ENCODE data around the gene ESR1.

Gene ESR1

DNA sequence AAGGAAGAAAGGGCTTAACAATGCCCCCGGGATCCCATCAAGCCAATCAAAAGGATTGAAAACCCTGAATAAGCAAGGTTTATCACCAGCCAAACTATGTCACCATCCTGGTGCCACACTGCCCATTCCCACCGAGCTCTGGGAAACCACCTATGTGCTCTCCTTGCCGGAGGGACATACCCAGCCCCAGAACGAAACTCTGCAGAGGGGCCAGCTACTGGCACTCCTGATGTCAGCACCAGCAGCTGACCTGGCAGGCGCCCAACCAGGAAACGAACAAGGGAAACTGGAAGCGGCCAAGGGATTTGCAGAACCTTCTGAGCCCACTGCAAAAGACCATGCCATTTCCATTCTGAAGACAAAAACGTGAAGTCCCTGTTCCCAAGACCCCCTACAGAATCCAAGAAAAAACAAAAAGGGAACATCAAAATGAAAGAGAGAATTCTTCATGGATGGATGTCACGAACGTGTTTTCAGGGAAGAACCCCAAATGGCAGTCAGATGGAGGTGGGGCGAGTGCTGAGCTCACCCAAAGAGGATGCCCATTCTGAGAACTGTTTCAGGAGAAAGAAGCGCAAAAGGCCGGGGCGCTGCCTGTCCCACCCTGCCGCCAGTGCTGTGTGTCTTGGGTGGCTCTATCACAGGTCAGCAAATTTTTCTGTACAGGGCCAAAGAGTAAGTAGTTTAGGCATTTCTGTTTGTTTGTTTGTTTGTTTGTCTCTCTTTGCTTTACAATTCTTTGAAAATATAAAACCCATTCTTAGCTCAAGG, 305.2 kb downstream of the ESR1 start:
- H3K36me3 ChIP-seq (ENCODE audit: control insufficient read depth in 5 of 5, insufficient read depth in 5 of 5, low read length in 5 of 5): no peaks in the 10 kb centered on the region
- H3K4me3 ChIP-seq (ENCODE audit: low read depth in 1 of 5, low read length in 5 of 5): peak overlapping the region in 4 of 5 donors; percentile 36 to 50 (median 49)
- H3K27me3 ChIP-seq (ENCODE audit: control insufficient read depth in 5 of 5, insufficient read depth in 4 of 5, low read length in 5 of 5): no peaks in the 10 kb centered on the region
- peak overlapping the region in 1 of 5 donors; percentile 20 for H3K9ac ChIP-seq (ENCODE audit: low read length in 5 of 5)
- H3K9me3 ChIP-seq (ENCODE audit: control insufficient read depth in 5 of 5, low read length in 5 of 5): no peaks in the 10 kb centered on the region
- peak overlapping the region; percentile 70 for H3K27ac ChIP-seq (ENCODE audit: low read depth, low read length)
- peaks cover 9 to 38% (median 31%) of the 10 kb centered on the region in 5 donors for H3K4me1 ChIP-seq (ENCODE audit: control insufficient read depth in 5 of 5, insufficient read depth in 5 of 5, low read length in 5 of 5)

DNA sequence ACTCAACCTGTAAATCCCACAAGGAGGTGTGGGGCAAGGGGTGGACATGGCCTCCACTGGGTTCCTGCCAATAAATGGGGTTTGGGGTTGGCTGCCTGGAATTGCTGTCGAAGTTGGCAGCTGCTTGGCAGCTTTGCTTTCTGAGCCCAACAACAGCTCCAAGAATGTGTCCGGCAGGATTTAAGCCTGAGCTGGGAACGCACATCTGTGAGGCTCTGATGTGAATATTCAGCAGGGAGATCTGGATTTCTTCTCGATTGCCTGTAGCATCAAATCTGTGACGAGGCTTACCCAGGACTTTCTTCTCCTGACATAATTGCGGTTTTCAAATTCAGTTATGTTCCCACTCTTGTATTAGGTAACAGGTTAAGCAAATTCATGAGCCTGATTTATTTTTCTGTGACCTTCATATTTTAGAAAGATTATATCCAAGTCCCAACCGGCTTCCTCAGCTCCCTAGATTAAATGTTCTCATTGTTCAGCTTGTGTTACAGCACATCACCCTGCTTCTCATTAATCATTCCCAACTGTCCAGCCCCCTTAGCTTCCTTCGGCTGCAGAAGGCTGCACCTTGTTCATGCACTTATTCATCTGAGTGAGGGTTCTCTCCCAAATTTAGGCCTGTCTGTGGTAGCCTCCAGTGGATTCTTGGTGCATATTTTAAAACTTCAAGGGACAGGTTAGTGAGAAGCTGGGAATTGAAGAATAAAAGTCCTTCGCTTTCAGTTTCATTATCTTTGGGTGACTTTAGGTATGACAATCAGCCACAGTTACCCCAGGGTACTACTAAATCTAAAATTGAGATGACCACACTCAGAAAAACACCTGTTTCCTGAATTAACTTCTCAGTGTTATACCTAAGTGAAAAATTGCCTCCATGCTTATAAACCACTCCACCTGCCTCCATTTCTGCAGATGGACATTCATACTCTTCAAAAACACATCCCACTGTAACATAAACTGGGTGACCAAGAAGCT, 310.0 kb downstream of the ESR1 start:
- Histone ChIP-seq H3K4me3 (ENCODE audit: low read depth in 1 of 5, low read length in 5 of 5) (no peak overlapping the region), H3K36me3 (ENCODE audit: control insufficient read depth in 5 of 5, insufficient read depth in 5 of 5, low read length in 5 of 5) (peaks cover 0 to 30% (median 26%) of the 10 kb centered on the region in 5 donors), H3K4me1 (ENCODE audit: control insufficient read depth in 5 of 5, insufficient read depth in 5 of 5, low read length in 5 of 5) (peaks cover 3 to 27% (median 20%) of the 10 kb centered on the region in 5 donors), H3K27ac (ENCODE audit: low read depth, low read length) (peak overlapping the region; percentile 48), H3K9ac (ENCODE audit: low read length in 5 of 5) (no peak overlapping the region), H3K27me3 (ENCODE audit: control insufficient read depth in 5 of 5, insufficient read depth in 4 of 5, low read length in 5 of 5) (no peaks in the 10 kb centered on the region), H3K9me3 (ENCODE audit: control insufficient read depth in 5 of 5, low read length in 5 of 5) (no peaks in the 10 kb centered on the region)

DNA sequence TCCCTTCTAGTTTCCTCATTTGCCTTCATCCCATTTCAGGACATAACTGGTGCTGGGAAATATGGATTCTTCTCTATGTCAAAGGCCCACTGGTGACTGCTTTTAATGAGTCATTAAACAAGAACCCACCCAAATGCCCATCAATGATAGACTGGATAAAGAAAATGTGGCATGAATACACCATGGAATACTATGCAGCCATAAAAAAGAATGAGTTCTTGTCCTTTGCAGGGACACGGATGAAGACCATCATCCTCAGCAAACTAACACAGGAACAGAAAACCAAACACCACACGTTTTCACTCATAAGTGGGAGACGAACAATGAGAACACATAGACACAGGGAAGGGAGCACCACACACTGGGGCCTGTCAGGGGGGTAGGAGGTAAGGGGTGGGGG, 310.7 kb downstream of the ESR1 start:
- H3K27me3 ChIP-seq (ENCODE audit: control insufficient read depth in 5 of 5, insufficient read depth in 4 of 5, low read length in 5 of 5): no peaks in the 10 kb centered on the region
- no peak overlapping the region for H3K4me3 ChIP-seq (ENCODE audit: low read depth in 1 of 5, low read length in 5 of 5)
- H3K9me3 ChIP-seq (ENCODE audit: control insufficient read depth in 5 of 5, low read length in 5 of 5): no peaks in the 10 kb centered on the region
- no peak overlapping the region for H3K27ac ChIP-seq (ENCODE audit: low read depth, low read length)
- peaks cover 0 to 34% (median 28%) of the 10 kb centered on the region in 5 donors for H3K36me3 ChIP-seq (ENCODE audit: control insufficient read depth in 5 of 5, insufficient read depth in 5 of 5, low read length in 5 of 5)
- H3K4me1 ChIP-seq (ENCODE audit: control insufficient read depth in 5 of 5, insufficient read depth in 5 of 5, low read length in 5 of 5): peaks cover 3 to 26% (median 16%) of the 10 kb centered on the region in 5 donors
- H3K9ac ChIP-seq (ENCODE audit: low read length in 5 of 5): no peak overlapping the region

DNA sequence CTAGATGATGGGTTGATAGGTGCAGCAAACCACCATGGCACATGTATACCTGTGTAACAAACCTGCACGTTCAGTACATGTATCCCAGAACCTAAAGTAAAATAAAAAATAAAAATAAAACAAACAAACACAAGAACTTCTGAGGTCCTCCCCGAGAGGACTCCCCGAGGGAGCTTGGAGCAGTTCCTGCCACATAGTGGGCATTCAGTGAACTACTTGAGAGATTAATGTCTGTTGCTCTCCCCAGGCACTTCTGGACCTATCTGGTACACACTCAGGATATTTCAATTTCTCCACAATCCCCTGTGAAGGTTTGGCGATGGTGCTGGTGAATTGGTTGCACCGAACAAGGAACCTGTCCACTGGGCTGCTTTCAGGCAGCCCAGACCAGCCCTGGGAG, 311.2 kb downstream of the ESR1 start:
- no peaks in the 10 kb centered on the region for H3K9me3 ChIP-seq (ENCODE audit: control insufficient read depth in 5 of 5, low read length in 5 of 5)
- H3K36me3 ChIP-seq (ENCODE audit: control insufficient read depth in 5 of 5, insufficient read depth in 5 of 5, low read length in 5 of 5): peaks cover 0 to 34% (median 28%) of the 10 kb centered on the region in 5 donors
- H3K4me3 ChIP-seq (ENCODE audit: low read depth in 1 of 5, low read length in 5 of 5): no peak overlapping the region
- peaks cover 3 to 26% (median 16%) of the 10 kb centered on the region in 5 donors for H3K4me1 ChIP-seq (ENCODE audit: control insufficient read depth in 5 of 5, insufficient read depth in 5 of 5, low read length in 5 of 5)
- H3K9ac ChIP-seq (ENCODE audit: low read length in 5 of 5): no peak overlapping the region
- no peak overlapping the region for H3K27ac ChIP-seq (ENCODE audit: low read depth, low read length)
- no peaks in the 10 kb centered on the region for H3K27me3 ChIP-seq (ENCODE audit: control insufficient read depth in 5 of 5, insufficient read depth in 4 of 5, low read length in 5 of 5)

- no peaks in the 10 kb centered on the region for H3K9me3 ChIP-seq (ENCODE audit: control insufficient read depth in 5 of 5, low read length in 5 of 5)
- H3K27ac ChIP-seq (ENCODE audit: low read depth, low read length): no peak overlapping the region
- H3K4me3 ChIP-seq (ENCODE audit: low read depth in 1 of 5, low read length in 5 of 5): no peak overlapping the region
- H3K4me1 ChIP-seq (ENCODE audit: control insufficient read depth in 5 of 5, insufficient read depth in 5 of 5, low read length in 5 of 5): peaks cover 3 to 24% (median 19%) of the 10 kb centered on the region in 5 donors
- no peaks in the 10 kb centered on the region for H3K27me3 ChIP-seq (ENCODE audit: control insufficient read depth in 5 of 5, insufficient read depth in 4 of 5, low read length in 5 of 5)
- H3K36me3 ChIP-seq (ENCODE audit: control insufficient read depth in 5 of 5, insufficient read depth in 5 of 5, low read length in 5 of 5): peaks cover 0 to 34% (median 30%) of the 10 kb centered on the region in 5 donors
- no peak overlapping the region for H3K9ac ChIP-seq (ENCODE audit: low read length in 5 of 5)
Measured at GRCh38 chr6:152119831-152120230, 312.3 kb downstream of the ESR1 start.

DNA sequence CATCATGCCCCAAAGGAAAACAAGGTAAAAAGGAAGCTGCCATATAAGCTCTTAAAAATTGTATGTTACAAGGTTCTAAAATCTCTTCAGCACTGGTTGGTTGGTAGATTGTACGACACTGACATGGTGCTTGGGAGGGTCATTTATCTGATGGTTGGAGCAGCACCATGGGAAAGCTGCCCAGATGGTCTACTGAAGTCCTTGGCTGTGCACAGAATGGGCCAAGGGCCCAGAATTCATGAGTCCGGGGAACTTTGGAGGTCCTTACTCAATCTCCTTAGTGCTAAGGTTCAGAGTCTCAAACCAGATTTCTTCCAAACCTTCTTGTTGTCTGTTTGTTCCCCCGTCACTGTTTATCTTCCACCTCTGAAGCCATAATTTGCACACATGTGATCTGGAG, 314.4 kb downstream of the ESR1 start:
- H3K9me3 ChIP-seq (ENCODE audit: control insufficient read depth in 5 of 5, low read length in 5 of 5): no peaks in the 10 kb centered on the region
- H3K9ac ChIP-seq (ENCODE audit: low read length in 5 of 5): no peak overlapping the region
- peak overlapping the region; percentile 19 for H3K27ac ChIP-seq (ENCODE audit: low read depth, low read length)
- H3K4me1 ChIP-seq (ENCODE audit: control insufficient read depth in 5 of 5, insufficient read depth in 5 of 5, low read length in 5 of 5): peaks cover 3 to 32% (median 23%) of the 10 kb centered on the region in 5 donors
- H3K27me3 ChIP-seq (ENCODE audit: control insufficient read depth in 5 of 5, insufficient read depth in 4 of 5, low read length in 5 of 5): no peaks in the 10 kb centered on the region
- peaks cover 0 to 48% (median 34%) of the 10 kb centered on the region in 5 donors for H3K36me3 ChIP-seq (ENCODE audit: control insufficient read depth in 5 of 5, insufficient read depth in 5 of 5, low read length in 5 of 5)
- peak overlapping the region in 1 of 5 donors; percentile 9 for H3K4me3 ChIP-seq (ENCODE audit: low read depth in 1 of 5, low read length in 5 of 5)

- Histone ChIP-seq H3K27ac (ENCODE audit: low read depth, low read length) (peak overlapping the region; percentile 19), H3K36me3 (ENCODE audit: control insufficient read depth in 5 of 5, insufficient read depth in 5 of 5, low read length in 5 of 5) (peaks cover 0 to 53% (median 34%) of the 10 kb centered on the region in 5 donors), H3K9me3 (ENCODE audit: control insufficient read depth in 5 of 5, low read length in 5 of 5) (no peaks in the 10 kb centered on the region), H3K9ac (ENCODE audit: low read length in 5 of 5) (no peak overlapping the region), H3K27me3 (ENCODE audit: control insufficient read depth in 5 of 5, insufficient read depth in 4 of 5, low read length in 5 of 5) (no peaks in the 10 kb centered on the region), H3K4me1 (ENCODE audit: control insufficient read depth in 5 of 5, insufficient read depth in 5 of 5, low read length in 5 of 5) (peaks cover 3 to 28% (median 18%) of the 10 kb centered on the region in 5 donors), H3K4me3 (ENCODE audit: low read depth in 1 of 5, low read length in 5 of 5) (peak overlapping the region in 1 of 5 donors; percentile 9)
Measured at GRCh38 chr6:152122434-152122833, 315.0 kb downstream of the ESR1 start.

DNA sequence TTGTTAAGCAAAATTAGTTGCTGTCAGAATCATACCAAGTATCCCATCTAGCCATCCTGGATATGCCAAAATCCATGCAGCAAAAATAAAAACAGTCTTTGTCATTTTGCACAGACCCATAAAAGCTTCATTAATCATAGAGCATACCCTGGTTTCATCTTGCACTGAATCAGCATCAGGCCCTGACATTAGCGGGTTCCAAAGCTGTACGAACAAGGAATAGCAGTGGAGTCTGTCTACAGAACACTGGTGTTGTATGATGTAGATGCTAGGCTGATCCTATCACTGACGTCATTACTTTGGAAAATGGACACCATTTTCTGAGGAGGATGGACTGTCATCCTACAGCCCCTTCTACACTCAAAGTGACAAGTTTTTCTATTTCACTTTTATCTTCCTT, 315.6 kb downstream of the ESR1 start:
- Histone ChIP-seq H3K36me3 (ENCODE audit: control insufficient read depth in 5 of 5, insufficient read depth in 5 of 5, low read length in 5 of 5) (peaks cover 0 to 57% (median 34%) of the 10 kb centered on the region in 5 donors), H3K4me1 (ENCODE audit: control insufficient read depth in 5 of 5, insufficient read depth in 5 of 5, low read length in 5 of 5) (peaks cover 3 to 24% (median 14%) of the 10 kb centered on the region in 5 donors), H3K9me3 (ENCODE audit: control insufficient read depth in 5 of 5, low read length in 5 of 5) (no peaks in the 10 kb centered on the region), H3K9ac (ENCODE audit: low read length in 5 of 5) (no peak overlapping the region), H3K4me3 (ENCODE audit: low read depth in 1 of 5, low read length in 5 of 5) (no peak overlapping the region), H3K27ac (ENCODE audit: low read depth, low read length) (no peak overlapping the region), H3K27me3 (ENCODE audit: control insufficient read depth in 5 of 5, insufficient read depth in 4 of 5, low read length in 5 of 5) (no peaks in the 10 kb centered on the region)

DNA sequence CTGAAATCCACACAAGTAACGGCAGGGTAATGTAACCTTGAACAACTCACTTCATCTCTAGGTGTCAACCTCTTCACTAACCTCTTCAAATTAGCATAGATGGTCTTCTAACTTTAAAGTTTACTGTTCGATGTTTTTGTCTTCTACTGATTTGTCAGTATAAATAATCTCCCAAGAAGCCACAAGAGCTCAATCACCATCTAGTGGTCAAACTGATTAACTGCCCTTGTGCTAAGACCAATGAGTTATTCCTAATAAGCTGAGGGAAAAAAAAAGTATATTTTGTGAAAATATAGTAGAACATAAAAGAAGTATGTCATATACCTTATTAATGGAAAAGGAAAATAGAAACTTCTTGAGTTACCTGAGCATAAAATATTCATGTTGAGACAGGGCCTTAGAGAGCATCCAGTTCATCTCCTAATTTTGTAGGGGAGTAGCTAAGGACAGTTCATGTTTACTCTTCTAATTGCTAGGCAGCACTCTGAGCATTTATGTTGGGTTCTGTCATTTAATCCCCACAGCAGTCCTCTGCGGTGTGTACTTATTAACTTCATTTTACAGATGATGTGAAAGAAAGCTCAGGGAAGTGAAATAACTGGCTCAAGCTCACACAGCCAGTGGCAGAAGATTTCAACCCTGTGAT, 317.1 kb downstream of the ESR1 start:
- Histone ChIP-seq H3K9ac (ENCODE audit: low read length in 5 of 5) (no peak overlapping the region), H3K27ac (ENCODE audit: low read depth, low read length) (peak overlapping the region; percentile 39), H3K9me3 (ENCODE audit: control insufficient read depth in 5 of 5, low read length in 5 of 5) (no peaks in the 10 kb centered on the region), H3K36me3 (ENCODE audit: control insufficient read depth in 5 of 5, insufficient read depth in 5 of 5, low read length in 5 of 5) (peaks cover 0 to 64% (median 38%) of the 10 kb centered on the region in 5 donors), H3K4me3 (ENCODE audit: low read depth in 1 of 5, low read length in 5 of 5) (no peak overlapping the region), H3K27me3 (ENCODE audit: control insufficient read depth in 5 of 5, insufficient read depth in 4 of 5, low read length in 5 of 5) (no peaks in the 10 kb centered on the region), H3K4me1 (ENCODE audit: control insufficient read depth in 5 of 5, insufficient read depth in 5 of 5, low read length in 5 of 5) (peaks cover 3 to 24% (median 18%) of the 10 kb centered on the region in 5 donors)

Data from subcutaneous abdominal adipose tissue (tissue), 5 donors.